ENCODE data around the gene VPS16. TPM values are rescaled to one million over a fixed set of nuclear protein-coding genes. Genes with fewer than 3 reads are reported as not detected.
"Not testable (repeated sequence)": the region's sequence is repeated elsewhere in the genome, so short reads cannot be mapped to it uniquely, and the experiment has no call there.

The VPS16 gene
- total RNA-seq, 4 donors from 2014 or later: 35.7 to 37.4 (median 36.1) TPM

GRCh38 chr20:2820896-2821869 is 19.4 kb upstream of the VPS16 start:
- Histone ChIP-seq H3K4me1 (peaks cover 17% of the 10 kb centered on the region), H3K36me3 (no peaks in the 10 kb centered on the region), H3K27me3 (peaks cover 46% of the 10 kb centered on the region), H3K9me3 (no peaks in the 10 kb centered on the region), H3K4me3 (no peak overlapping the region), H3K27ac (no peak overlapping the region)
- DNase-seq (ENCODE audit: low spot score in 2 of 2): peak in 1 of 2 donors; percentile 77
- TF ChIP-seq EP300 (IDR thresholded peaks at IDR 0.05): no peak
- no peak for TF ChIP-seq POLR2AphosphoS5 (IDR thresholded peaks at IDR 0.05)
- no peak for TF ChIP-seq POLR2A (IDR thresholded peaks at IDR 0.05)
- TF ChIP-seq, protein P1, sequence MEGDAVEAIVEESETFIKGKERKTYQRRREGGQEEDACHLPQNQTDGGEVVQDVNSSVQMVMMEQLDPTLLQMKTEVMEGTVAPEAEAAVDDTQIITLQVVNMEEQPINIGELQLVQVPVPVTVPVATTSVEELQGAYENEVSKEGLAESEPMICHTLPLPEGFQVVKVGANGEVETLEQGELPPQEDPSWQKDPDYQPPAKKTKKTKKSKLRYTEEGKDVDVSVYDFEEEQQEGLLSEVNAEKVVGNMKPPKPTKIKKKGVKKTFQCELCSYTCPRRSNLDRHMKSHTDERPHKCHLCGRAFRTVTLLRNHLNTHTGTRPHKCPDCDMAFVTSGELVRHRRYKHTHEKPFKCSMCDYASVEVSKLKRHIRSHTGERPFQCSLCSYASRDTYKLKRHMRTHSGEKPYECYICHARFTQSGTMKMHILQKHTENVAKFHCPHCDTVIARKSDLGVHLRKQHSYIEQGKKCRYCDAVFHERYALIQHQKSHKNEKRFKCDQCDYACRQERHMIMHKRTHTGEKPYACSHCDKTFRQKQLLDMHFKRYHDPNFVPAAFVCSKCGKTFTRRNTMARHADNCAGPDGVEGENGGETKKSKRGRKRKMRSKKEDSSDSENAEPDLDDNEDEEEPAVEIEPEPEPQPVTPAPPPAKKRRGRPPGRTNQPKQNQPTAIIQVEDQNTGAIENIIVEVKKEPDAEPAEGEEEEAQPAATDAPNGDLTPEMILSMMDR (IDR thresholded peaks at IDR 0.05): no peak
- 15% methylated on average over 43 of the region's 68 CpGs for WGBS

DNA sequence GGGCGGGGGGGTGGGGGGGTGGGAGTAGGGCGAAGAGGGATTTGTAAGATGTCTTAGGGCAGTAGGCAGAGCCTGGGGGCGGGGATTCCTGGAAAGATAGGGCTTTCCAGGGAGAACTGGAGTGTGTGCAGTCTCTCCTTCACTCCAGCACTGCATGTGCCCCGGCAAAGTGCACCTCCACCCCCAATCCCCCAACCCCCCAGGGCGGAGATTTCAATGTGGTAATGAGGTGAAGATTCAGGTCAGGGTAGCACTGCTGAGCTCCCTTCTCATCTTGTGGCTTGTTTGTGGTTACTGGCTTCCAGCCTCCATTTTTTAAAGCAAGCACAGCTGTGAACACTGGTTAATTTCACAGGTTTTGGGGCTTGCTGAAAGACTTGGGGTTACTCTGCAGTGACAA is 18.5 kb upstream of the VPS16 start:
- WGBS: 35% methylated on average over 5 of the region's 5 CpGs
- TF ChIP-seq POLR2AphosphoS5 (IDR thresholded peaks at IDR 0.05) (no peak), EP300 (IDR thresholded peaks at IDR 0.05) (no peak), POLR2A (IDR thresholded peaks at IDR 0.05) (no peak)
- TF ChIP-seq, protein P1 (IDR thresholded peaks at IDR 0.05): no peak
- Histone ChIP-seq H3K27me3 (peaks cover 52% of the 10 kb centered on the region), H3K4me3 (no peak overlapping the region), H3K27ac (no peak overlapping the region), H3K9me3 (no peaks in the 10 kb centered on the region), H3K4me1 (peaks cover 17% of the 10 kb centered on the region), H3K36me3 (no peaks in the 10 kb centered on the region)
- peak in 1 of 2 donors; percentile 45 for DNase-seq (ENCODE audit: low spot score in 2 of 2)

DNA sequence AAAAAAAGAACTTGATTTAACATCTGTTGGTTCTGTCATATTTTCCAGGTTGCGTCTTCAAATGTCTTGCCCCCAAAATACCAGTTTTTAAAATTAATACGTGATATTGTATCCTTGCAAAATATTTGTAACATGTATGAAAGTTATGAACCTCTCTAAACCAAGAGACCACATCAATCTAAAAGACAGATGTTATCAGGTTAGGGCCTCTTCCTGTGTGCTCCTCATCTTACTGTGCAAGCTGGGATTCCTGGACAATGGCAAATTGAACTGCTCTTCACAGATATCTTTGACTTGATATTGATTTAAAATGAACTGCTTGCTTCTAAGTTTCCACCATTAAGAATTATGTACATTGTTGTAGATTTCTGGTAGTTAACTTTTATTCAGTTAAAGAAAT is 14.8 kb upstream of the VPS16 start:
- TF ChIP-seq, protein P1 (IDR thresholded peaks at IDR 0.05): no peak
- TF ChIP-seq EP300 (IDR thresholded peaks at IDR 0.05): no peak
- no peak for TF ChIP-seq POLR2A (IDR thresholded peaks at IDR 0.05)

GRCh38 chr20:2826655-2827054 is 13.9 kb upstream of the VPS16 start:
- TF ChIP-seq POLR2A (IDR thresholded peaks at IDR 0.05) (no peak), EP300 (IDR thresholded peaks at IDR 0.05) (no peak), POLR2AphosphoS5 (IDR thresholded peaks at IDR 0.05) (no peak)
- TF ChIP-seq, protein P1 (IDR thresholded peaks at IDR 0.05): no peak
- no peaks in the 10 kb centered on the region for H3K36me3 ChIP-seq
- 90% methylated on average over 4 of the region's 4 CpGs for WGBS
- no peak overlapping the region for H3K4me3 ChIP-seq
- DNase-seq (ENCODE audit: low spot score in 2 of 2): no peak
- no peak overlapping the region for H3K27ac ChIP-seq
- no peaks in the 10 kb centered on the region for H3K9me3 ChIP-seq
- peaks cover 25% of the 10 kb centered on the region for H3K27me3 ChIP-seq
- peaks cover 2% of the 10 kb centered on the region for H3K4me1 ChIP-seq

More for the DNA sequence above, 14.8 kb upstream of the VPS16 start:
- Histone ChIP-seq H3K4me1 (peaks cover 10% of the 10 kb centered on the region), H3K27ac (no peak overlapping the region), H3K27me3 (peaks cover 34% of the 10 kb centered on the region), H3K9me3 (no peaks in the 10 kb centered on the region), H3K4me3 (no peak overlapping the region), H3K36me3 (no peaks in the 10 kb centered on the region)
- DNase-seq (ENCODE audit: low spot score in 2 of 2): no peak
- WGBS: 88% methylated on average over 2 of the region's 2 CpGs

GRCh38 chr20:2829376-2829775 is 11.2 kb upstream of the VPS16 start:
- Histone ChIP-seq H3K27ac (no peak overlapping the region), H3K27me3 (peaks cover 18% of the 10 kb centered on the region), H3K4me3 (no peak overlapping the region), H3K4me1 (no peaks in the 10 kb centered on the region), H3K36me3 (no peaks in the 10 kb centered on the region), H3K9me3 (no peaks in the 10 kb centered on the region)
- DNase-seq (ENCODE audit: low spot score in 2 of 2): peak in 1 of 2 donors; percentile 61
- TF ChIP-seq POLR2AphosphoS5 (IDR thresholded peaks at IDR 0.05): no peak
- TF ChIP-seq POLR2A (IDR thresholded peaks at IDR 0.05): no peak
- TF ChIP-seq EP300 (IDR thresholded peaks at IDR 0.05): no peak
- TF ChIP-seq, protein P1 (IDR thresholded peaks at IDR 0.05): no peak
- WGBS: 69% methylated on average over 6 of the region's 6 CpGs

- H3K4me3 ChIP-seq, H3K4me1 ChIP-seq, H3K27ac ChIP-seq, H3K9me3 ChIP-seq, H3K36me3 ChIP-seq: not testable (repeated sequence)
- peak in 1 of 2 donors; percentile 41 for DNase-seq (ENCODE audit: low spot score in 2 of 2)
- WGBS: 80% methylated on average over 7 of the region's 7 CpGs
- peaks cover 13% of the 10 kb centered on the region for H3K27me3 ChIP-seq
These were observed 9.3 kb upstream of the VPS16 start for GRCh38 chr20:2831206-2831605.

Measured in suprapubic skin (tissue), 4 donors.